GM18519 (cell line): ENCODE data around the gene ZFP92.

ENCODE experiments used
- ATAC-seq: cut with Tn5 transposase; IDR thresholded peaks from one replicate; pipeline ENCODE4 v1.9.1; 2021; ENCODE audit warnings: mild to moderate bottlenecking, moderate library complexity; ENCODE audit not compliant: unreplicated experiment, low FRiP score

The ZFP92 gene

DNA sequence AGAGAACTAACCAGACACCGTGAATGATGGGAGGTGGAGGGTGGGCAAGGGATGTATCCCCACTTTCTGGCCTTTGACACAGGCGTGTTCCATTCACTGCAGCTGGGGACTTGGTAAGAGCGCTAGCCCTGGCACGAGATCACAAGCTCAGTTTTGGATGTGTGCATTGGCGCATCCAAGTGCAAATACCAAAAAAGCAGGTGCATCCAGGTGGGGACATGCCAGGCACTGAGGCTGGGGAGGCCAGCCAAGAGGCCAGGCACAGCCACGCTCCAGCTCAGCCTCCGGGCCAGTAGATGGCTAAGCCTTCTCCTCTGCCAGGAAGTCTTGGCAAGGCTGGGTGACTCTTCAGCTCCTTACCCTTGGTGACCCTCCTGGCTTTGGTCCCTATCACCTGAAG lies 4.4 kb upstream of the ZFP92 start:
- no peak for ATAC-seq

- no peak for ATAC-seq
Measured at GRCh38 chrX:153407736-153408135, 3.5 kb upstream of the ZFP92 start.

GRCh38 chrX:153408221-153408721 lies 3.0 kb upstream of the ZFP92 start:
- no peak for ATAC-seq

GRCh38 chrX:153408871-153409351 lies 2.4 kb upstream of the ZFP92 start:
- ATAC-seq = no peak

DNA sequence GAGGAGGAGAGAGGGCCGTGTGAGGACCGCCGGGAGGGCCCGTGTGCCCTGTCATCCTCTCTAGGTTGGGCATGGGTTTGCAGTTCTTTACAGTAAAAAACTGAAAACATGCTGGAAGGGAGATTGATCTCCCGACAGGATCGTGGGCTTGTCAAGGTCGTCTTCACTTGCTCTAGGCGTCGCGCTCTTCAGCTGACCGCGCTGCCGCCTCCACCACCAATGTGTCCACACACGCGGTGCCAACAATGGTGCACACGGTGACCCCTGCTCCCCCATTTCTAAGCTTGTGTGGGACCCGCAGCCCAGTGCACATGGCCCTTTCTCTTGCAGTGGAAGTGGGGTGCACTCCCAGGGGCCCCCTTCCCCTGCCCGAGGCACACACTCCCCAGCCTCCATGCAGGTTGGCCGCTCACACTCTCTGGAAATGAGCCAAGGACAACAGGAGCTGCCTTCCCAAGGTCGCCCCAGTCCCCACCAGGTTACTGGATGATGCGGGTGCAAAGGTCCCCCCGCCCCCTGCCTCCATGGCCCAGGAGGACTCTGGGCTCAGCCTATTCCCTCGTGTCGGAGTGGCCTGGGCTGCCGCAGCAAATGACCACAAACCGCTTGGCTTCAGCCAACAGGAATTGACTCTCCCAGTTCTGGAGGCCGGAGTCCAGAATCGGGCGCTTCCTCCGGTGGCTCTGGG lies 1.7 kb upstream of the ZFP92 start:
- no peak for ATAC-seq

GRCh38 chrX:153410373-153410772 lies 899 bp upstream of the ZFP92 start:
- no peak for ATAC-seq

GRCh38 chrX:153410888-153411254 lies 401 bp upstream of the ZFP92 start:
- no peak for ATAC-seq

DNA sequence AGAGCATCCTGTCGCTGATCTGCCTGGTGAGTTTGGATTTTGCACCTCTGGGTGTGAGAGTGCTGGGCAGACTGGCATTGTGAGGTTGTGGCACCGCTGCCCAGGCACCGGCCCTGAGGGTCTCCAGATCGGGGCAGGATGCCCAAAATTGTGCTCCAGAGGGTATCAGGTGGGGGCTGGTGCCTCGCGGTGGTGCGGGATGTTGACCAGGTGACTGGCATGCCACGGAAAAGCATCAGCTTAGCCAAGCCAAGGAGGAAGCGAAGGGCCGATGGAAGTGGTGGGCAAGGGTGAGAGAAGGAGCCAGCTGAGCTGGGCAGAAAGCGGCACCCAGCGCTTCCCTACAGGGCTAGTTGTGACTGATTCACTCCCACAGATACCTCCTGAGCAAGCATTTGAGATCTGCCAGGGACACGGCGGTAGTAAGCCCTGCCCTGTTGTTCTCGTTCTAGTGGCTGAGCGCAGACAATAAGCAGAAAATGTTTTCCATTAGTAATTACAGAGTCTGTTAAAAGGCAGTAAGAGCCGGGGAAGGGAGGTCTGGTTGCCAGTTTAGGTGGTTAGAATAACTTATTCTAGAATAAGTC lies 809 bp downstream of the ZFP92 start:
- no peak for ATAC-seq

- ATAC-seq = no peak
Measured at GRCh38 chrX:153412746-153413720, 1.8 kb downstream of the ZFP92 start.

DNA sequence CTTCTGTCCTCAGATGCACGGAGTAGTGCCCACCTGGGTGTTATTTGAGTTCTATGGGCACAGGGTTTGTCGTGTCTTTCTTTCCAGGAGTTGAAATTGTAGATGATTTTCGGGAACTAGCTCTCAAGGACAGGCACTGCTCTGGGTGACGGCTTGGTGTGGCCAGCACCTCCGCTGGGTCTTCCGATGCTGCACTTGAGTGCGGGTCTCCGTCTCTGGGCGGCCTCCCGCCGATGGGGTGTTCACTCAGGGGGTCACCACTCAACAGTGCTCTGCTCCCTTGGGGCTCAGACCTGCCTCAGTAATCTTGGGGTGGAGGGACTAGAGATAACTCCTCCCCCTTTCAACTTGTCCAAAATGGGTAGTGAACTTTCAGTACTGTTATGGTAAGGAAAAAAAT lies 2.5 kb downstream of the ZFP92 start:
- ATAC-seq = no peak

GRCh38 chrX:153414856-153415510 lies 3.7 kb downstream of the ZFP92 start:
- ATAC-seq = no peak

DNA sequence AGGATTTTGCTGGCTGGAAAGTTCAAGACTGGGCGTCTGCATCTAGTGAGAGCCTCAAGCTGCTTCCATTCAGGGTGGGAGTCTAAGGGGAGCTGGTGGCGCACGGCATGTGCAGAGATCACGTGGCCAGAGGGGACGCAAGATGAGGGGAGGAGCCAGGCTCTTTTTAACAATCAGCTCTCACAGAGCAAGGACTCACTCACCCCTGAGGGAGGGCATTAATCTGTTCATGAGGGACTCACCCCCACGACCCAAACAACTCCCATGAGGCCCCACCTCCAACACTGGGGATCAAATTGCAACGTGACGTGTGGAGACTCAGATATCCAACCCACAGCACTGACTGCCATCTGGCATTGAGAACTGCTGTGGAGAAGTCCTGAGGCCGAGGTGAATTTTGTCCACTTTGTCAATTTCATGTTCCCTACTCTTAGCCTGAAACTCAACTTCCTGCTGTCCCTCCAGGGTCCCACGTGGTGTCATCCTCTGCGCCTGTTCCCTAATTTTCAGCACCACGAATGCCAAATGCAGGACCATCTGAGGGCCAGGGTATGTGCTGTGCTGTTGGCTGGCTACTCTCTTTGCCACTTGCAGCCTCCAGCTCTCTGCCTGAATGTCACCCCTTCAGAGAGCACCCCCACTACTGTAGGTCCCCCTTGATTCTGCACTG lies 5.6 kb downstream of the ZFP92 start:
- ATAC-seq = no peak

- no peak for ATAC-seq
Measured at GRCh38 chrX:153417637-153418036, 6.4 kb downstream of the ZFP92 start.

- no peak for ATAC-seq
Measured at GRCh38 chrX:153420851-153421599, 9.8 kb downstream of the ZFP92 start.

GRCh38 chrX:153421856-153422255 lies 10.6 kb downstream of the ZFP92 start:
- no peak for ATAC-seq

- ATAC-seq = no peak
Measured at GRCh38 chrX:153423652-153424051, 12.4 kb downstream of the ZFP92 start.

DNA sequence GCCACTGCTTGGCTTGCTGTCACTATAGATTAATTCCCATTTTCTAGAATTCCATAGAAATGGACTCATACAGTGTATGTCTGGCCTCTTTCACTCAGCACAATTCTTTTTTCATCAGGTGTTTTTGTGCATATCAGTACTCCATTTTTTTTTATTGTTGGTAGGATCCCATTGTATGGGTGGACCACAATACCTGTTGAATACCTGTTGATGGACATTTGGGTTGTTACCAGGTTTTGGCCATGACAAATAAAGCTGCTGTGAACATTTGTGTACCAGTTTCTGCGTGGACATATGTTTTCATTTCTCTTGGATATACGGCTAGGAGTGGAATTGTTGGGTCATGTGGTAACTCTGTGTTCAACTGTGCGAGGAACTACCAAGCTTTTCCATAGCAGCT lies 14.9 kb downstream of the ZFP92 start:
- ATAC-seq = no peak

DNA sequence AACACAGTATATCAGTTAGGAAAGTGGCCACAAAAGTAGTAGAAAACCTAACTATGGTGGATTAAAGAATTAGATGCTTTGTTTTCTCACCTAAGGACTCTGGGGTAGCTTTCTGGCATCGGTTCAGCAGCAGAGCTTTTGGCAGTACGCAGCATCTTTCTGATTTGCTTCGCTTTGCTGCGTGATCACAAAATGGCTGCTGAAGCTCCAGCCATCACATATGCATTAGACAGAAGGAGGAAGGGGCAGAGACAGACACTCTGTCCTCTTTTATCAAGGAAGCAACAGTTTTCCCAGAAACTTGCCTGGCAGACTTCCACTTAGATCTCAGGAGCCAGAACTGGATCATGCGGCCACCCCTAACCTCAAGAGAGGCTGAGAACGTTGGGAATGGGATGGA lies 19.5 kb downstream of the ZFP92 start:
- ATAC-seq = no peak

DNA sequence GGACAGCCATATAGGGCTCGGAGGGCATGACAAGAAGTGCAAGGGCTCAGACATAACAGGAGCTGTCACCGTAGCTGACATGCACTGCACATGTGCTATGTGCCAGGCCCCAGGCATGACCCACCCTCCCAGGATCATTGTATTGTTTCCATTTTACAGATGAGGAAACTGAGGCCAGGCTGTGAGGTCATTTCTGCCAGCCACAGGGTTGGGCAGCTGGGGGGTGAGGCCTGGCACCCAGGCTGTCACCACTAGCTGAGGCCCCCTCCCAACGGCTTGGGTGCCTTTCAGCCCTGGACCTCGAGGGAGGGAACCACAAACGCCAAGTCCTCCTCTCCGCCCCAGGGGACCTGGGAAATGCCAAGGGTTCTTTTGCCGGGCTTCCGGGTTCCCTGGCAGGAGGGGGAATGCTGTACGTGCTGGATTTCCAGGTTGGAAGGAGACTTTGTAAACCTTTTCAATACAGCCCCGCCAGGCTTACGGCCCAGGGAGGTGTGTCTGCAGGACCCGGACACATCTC lies 21.9 kb downstream of the ZFP92 start:
- no peak for ATAC-seq
